GM12892 (cell line): Measurements from ENCODE around the gene TRPM2.

Source experiments
- POLR2A ChIP-seq: IDR thresholded peaks from 2 replicates; pipeline ENCODE4 v1.6.1; 2011; ENCODE audit warnings: low read depth, low read length, control low read depth
- POLR2AphosphoS5 ChIP-seq: IDR thresholded peaks from 2 replicates; pipeline ENCODE4 v1.6.1; 2011; ENCODE audit warnings: low read depth, low read length, control low read depth
- TAF1 ChIP-seq: IDR thresholded peaks from 2 replicates; pipeline ENCODE4 v1.6.1; 2011; ENCODE audit warnings: low read depth, mild to moderate bottlenecking, control low read depth, low read length, borderline replicate concordance

- TF ChIP-seq POLR2A (no peak), POLR2AphosphoS5 (no peak), TAF1 (no peak)
Observed at GRCh38 chr21:44462834-44463200, 109.4 kb downstream of the TRPM2 start.
